ENCODE measurements around the gene GCK. TPM values are rescaled to one million over a fixed set of nuclear protein-coding genes. Genes with fewer than 3 reads are reported as not detected.

GCK gene
- total RNA-seq, 2 donors from 2014 or later, result 3.1 to 5.6 TPM

DNA sequence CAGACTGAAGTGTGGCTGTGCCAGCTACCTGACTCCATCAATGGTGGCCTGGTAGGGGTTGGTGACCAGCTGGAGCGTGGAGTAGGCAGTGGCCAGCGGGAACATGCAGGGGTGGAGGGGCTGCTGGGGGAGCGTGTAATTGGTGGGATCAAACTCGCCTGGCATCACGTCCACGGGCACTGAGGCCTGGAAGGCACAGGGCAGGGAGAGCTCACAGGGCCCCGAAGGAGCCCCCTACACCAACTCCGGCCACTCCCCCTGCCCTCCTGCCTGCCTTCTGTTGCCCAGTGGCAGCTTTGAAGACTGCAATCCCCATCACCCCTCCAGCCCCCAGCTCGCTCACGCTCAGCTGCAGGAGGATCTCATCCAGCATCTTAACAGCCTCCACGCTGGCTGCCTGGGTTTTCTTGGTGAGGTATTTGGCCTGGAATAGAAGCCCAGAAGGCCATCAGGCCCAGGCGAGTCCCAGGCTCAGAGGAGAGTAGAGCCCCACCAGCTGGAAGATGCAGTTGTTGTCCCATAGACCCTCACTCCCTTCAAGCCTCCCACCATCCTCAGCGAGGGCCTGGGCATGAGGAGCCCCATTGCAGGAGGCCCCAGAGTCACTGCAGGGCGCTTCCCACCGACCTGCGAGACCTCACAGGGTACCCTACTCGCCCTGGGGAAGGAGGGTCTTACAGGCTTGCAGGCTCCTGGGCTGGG is 73.0 kb downstream of the GCK start:
- DNase-seq (no peak), ATAC-seq (no peak)
- intact Hi-C loops (cut with DNase I), result no loop called here

DNA sequence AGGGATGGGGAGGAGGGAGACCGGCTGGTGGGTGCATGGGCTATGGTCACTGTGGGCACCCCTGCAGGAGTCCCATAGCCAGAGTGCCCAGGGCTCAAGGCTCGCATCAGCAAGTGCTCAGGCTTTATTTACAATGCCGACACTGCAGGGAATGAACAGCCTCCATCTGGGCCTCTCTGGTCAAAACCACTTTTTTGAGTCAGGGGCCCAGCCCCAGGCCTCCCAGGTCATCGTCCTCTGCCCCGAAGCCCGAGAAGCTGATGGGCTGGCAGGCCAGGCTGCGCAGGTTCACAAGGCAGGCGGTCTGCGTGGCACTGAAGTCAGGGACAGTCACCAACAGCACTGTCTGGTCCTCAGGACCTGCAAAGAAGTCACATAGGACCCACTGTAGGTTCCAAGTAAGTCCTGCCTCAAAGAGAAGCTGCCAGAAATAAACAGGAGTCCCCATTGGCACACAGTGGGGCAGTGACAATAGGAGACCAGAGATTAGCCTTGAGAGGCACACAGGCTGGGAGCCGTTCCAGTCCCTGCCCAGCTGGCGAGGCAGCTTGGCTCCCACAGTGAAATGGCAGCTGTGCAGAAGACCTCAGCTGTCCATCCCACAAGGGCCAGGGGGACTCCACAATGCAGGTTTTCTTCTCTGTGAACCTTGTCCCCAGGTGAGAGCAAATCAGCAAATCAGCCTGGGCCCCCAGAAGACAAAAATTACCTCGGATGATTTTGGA is 74.5 kb downstream of the GCK start:
- intact Hi-C loops (cut with DNase I), result no loop called here
- ATAC-seq, result peak; percentile 57 to 69
- peak; percentile 63 for DNase-seq

DNA sequence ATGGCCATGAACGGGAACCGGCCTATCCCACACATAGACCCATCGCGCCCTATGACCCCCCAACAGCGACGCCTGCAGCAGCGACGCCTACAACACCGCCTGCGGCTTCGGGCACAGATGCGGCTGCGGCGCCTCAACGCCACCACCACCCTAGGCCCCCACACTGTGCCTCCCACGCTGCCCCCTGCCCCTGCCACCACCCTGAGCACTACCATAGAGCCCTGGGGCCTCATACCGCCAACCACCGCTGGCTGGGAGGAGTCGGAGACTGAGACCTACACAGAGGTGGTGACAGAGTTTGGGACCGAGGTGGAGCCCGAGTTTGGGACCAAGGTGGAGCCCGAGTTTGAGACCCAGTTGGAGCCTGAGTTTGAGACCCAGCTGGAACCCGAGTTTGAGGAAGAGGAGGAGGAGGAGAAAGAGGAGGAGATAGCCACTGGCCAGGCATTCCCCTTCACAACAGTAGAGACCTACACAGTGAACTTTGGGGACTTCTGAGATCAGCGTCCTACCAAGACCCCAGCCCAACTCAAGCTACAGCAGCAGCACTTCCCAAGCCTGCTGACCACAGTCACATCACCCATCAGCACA is 75.4 kb downstream of the GCK start:
- ATAC-seq, result no peak
- intact Hi-C loops (cut with DNase I), result no loop called here
- no peak for DNase-seq

DNA sequence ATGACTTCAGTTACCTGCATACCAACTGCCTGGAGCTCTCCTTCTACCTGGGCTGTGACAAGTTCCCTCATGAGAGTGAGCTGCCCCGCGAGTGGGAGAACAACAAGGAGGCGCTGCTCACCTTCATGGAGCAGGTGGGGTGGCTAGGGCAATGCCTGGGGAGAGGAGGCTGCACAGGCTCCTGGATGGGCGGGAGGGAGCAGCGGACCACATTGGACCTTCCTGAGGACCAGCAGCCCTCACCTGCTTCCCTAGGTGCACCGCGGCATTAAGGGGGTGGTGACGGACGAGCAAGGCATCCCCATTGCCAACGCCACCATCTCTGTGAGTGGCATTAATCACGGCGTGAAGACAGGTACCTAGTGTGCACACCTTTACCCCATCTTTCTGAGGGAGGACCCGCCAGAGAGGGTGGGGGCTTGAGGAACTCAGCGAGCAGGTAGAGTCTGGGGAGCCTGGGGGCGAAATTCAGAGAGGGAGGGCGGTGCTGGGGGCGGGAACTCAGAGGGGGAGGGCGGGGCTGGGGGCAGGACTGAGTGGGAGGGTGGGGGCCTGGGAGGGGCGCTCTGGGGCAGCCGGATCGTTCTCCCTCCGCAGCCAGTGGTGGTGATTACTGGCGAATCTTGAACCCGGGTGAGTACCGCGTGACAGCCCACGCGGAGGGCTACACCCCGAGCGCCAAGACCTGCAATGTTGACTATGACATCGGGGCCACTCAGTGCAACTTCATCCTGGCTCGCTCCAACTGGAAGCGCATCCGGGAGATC is 76.1 kb downstream of the GCK start:
- ATAC-seq (no peak), DNase-seq (no peak)
- intact Hi-C loops (cut with DNase I), result no loop called here

DNA sequence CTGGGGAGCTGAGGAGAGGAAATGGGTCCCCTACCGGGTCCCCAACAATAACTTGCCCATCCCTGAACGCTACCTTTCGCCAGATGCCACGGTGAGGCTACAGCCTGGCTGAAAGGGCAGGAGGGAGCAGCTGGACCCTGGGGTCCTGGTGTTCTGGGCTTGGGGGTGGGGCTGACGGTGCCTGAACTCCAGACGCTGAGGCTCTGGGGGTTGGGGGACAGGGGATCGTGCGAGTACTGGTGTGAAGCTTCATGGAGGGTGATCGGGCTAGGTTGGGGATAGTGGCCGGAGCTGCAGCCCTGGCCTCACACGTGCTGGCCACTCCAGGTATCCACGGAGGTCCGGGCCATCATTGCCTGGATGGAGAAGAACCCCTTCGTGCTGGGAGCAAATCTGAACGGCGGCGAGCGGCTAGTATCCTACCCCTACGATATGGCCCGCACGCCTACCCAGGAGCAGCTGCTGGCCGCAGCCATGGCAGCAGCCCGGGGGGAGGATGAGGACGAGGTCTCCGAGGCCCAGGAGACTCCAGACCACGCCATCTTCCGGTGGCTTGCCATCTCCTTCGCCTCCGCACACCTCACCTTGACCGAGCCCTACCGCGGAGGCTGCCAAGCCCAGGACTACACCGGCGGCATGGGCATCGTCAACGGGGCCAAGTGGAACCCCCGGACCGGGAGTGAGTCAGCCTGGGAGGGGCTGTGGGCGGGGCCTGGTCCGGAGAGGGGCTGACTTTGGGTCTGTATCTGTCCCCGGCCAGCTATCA is 76.8 kb downstream of the GCK start:
- intact Hi-C loops (cut with DNase I), result no loop called here
- no peak for ATAC-seq
- DNase-seq, result no peak

DNA sequence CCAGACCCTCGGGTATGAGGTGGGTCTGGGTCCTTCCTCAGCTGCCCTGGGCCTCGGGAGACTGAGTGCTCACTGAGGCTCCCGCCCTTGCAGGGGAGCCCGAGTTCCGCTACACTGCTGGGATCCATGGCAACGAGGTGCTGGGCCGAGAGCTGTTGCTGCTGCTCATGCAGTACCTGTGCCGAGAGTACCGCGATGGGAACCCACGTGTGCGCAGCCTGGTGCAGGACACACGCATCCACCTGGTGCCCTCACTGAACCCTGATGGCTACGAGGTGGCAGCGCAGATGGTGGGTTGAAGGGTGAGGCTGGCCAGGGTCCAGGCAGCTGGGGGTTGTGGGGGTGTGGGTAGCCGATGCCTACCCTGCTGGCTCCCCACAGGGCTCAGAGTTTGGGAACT is 77.5 kb downstream of the GCK start:
- DNase-seq (no peak), ATAC-seq (no peak)
- intact Hi-C loops (cut with DNase I), result no loop called here

DNA sequence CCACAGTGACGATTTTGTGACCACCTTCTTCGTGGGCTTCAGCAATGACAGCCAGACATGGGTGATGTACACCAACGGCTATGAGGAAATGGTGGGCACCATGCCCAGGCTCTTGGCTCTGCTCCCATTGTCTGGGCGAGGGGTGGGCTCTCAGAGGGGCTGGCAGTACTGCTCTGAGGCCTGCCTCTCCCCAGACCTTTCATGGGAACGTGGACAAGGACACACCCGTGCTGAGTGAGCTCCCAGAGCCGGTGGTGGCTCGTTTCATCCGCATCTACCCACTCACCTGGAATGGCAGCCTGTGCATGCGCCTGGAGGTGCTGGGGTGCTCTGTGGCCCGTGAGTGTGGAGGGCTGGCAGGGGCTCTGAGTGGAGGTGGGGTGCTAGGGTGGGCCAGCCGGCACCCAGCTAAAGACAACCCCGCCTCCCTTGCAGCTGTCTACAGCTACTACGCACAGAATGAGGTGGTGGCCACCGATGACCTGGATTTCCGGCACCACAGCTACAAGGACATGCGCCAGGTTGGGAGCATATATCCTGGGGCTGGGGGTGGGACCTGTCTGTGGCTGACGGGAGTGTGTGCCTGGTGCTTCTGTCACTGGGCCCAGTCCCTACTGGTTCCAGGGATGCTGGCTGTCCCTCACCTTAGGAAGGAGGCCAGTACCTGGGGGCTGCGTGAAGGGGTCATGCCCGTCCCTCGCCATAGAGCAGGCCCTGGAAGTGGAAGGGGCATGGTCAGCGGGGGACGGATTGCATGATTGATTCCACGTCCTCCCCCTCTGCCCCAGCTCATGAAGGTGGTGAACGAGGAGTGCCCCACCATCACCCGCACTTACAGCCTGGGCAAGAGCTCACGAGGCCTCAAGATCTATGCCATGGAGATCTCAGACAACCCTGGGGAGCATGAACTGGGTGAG is 78.3 kb downstream of the GCK start:
- intact Hi-C loops (cut with DNase I), result no loop called here
- DNase-seq, result no peak

DNA sequence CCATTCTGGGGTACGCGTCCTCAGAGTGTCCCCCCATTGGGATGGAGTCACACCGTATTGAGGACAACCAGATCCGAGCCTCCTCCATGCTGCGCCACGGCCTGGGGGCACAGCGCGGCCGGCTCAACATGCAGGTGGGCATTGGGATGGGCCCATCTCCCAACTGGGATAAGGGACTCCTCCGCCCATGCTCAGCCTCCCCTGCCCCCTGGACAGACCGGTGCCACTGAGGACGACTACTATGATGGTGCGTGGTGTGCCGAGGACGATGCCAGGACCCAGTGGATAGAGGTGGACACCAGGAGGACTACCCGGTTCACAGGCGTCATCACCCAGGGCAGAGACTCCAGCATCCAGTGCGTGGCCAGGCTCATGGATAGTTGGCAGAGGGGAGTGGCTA is 79.2 kb downstream of the GCK start:
- intact Hi-C loops (cut with DNase I), result no loop called here
- ATAC-seq (no peak), DNase-seq (no peak)

More for the DNA sequence above, 78.3 kb downstream of the GCK start:
- no peak for ATAC-seq

DNA sequence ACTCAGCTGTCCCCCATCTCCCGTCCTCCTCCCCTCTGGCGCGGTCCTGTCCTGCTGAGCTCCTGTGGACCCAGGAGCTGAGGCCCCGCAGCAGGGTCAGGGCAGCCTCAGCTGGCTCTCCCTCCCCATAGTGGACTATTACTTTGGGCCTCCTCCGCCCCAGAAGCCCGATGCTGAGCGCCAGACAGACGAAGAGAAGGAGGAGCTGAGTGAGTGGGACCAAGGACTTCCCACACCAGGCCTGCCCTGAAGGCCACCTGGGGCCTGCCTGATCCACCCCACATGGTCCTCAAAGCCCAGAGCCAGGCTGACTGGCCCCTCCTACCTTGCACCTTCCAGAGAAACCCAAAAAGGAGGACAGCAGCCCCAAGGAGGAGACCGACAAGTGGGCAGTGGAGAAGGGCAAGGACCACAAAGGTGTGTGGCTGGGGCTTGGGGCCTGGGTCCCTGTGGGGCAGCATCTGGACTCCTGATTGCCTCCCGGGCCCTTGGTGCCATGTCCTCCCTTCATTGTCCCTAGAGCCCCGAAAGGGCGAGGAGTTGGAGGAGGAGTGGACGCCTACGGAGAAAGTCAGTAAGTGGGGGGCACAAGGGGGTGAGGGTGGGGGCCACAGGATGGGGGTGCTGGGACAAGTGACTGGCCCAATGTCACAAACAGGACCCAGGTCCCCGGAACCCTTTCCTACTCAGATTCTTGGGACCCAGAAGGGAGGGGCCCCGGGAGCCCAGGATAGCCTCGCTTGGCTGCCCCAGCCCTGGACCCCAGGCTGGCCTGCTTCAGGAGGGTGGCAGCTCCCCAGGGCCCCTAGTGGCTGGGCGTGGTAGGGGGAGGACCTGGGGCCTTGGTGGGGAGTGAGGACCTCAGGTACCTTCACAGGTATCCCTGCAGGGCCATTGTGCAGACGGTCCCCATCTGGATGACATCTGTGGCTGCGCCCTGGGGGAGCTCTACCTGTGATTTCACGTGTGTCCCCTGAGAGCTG is 80.2 kb downstream of the GCK start:
- ATAC-seq (no peak), DNase-seq (no peak)
- intact Hi-C loops (cut with DNase I), result no loop called here

DNA sequence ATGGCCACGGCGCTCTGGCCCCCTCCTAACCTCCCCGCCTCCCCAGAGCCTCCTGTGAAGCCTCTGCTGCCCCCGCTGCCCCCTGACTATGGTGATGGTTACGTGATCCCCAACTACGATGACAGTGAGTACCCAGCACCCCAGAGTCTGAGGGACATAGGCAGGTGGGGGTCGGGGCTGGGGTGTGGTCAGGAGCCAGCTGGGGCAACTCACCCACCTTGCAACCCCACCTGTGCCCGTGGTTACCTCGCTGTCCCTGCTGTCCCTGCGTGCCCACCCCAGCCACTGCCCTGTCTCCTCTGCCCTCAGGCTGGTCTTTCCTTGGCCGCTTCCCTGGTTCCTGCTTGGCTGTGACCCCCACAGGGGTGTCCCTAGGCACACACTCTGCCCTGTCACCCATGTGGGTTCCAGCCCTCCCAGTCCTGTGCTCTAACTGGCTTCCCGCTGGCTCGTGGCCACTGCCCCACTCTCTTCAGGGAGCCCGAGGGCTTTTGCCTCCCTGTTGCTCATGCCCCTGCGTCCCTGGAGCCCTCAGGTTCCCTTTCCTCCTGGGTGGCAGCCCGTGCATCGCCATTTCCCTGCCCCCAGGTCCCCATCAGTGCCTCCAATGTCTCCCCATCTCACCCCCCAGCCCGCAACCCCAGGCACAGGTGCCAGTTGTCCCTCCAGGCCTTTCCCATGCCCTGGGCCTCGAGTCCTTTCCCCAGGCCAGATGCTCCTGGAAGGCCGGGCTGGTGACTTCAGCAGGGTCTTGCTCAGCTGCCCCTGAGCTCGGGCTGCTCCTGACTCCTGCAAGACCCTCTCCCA is 81.1 kb downstream of the GCK start:
- intact Hi-C loops (cut with DNase I), result no loop called here
- DNase-seq (no peak), ATAC-seq (no peak)

DNA sequence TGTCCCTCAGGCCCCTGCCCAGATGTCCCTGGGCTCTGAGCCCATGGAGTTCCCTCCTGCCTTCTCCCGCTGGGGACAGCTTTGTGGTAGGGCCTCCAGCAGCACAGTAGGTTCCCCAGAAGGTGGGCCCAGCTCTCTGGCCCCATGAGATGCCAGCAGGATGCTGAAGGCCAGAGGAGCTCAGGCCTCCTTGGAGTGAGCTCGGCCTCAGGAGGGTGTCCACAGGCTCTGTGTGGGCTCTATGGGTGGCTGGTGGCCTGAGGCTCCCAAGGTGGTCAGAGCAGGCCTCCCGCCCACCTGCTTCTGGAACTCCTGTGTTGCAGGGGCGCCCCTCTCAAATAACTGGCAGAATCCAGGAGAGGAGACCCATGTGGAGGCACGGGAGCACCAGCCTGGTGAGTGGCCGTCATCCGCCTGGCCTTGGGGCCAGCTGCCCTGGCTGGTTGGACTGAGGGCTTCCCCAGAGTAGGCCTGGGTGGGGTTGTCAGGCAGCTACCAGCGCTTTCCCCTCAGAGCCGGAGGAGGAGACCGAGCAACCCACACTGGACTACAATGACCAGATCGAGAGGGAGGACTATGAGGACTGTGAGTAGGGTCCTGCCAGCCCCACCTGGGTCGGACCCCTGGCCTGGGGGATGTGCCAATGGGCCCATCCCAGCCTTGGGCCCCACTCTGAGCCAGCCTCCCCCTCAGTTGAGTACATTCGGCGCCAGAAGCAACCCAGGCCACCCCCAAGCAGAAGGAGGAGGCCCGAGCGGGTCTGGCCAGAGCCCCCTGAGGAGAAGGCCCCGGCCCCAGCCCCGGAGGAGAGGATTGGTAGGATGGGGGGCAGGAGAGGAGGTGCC is 81.9 kb downstream of the GCK start:
- intact Hi-C loops (cut with DNase I), result no loop called here
- DNase-seq (no peak), ATAC-seq (no peak)

DNA sequence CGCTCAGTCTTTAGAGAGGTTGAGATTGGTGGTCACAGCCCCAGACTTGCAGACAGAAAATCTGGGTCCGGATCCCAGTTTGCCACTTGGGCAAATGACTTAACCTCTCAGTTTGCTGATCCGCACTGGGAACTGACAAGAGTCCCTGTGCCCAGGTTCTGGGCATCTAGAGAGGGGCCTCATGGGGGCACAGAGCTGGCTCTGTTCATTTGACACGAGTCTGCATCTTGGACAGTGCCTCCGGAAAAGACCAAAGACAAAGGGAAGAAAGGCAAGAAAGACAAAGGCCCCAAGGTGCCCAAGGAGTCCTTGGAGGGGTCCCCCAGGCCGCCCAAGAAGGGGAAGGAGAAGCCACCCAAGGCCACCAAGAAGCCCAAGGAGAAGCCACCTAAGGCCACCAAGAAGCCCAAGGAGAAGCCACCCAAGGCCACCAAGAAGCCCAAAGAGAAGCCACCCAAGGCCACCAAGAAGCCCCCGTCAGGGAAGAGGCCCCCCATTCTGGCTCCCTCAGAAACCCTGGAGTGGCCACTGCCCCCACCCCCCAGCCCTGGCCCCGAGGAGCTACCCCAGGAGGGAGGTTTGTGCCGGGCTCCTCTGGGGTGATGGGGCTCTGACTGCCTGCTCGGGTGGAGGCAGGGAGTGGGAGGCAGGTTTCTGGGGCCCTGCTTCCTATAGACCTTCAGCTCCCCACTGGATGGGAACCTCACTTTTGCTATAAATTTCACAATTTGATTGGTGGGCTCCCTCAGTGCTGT is 82.8 kb downstream of the GCK start:
- DNase-seq (no peak), ATAC-seq (no peak)
- intact Hi-C loops (cut with DNase I), result no loop called here

DNA sequence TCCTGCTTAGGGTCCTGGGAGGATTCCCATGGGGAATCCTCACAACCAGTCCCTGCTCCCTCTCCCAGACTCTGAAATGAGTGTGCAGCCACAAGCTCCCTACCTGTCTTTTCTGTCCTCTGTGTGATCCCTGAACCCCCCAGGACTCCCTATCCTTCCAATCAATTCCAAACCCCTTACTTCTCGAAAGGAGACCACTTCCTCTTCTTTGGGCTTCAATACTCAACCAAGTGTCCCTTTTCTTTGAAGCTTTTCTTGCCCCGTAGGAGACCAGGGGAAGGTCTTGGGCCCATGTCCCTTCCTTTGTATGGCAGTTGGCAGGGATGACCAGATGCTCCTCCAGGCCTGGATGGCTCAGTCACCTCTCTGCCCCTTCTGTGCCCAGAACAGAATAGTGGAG is 83.4 kb downstream of the GCK start:
- ATAC-seq (no peak), DNase-seq (no peak)
- intact Hi-C loops (cut with DNase I), result no loop called here

DNA sequence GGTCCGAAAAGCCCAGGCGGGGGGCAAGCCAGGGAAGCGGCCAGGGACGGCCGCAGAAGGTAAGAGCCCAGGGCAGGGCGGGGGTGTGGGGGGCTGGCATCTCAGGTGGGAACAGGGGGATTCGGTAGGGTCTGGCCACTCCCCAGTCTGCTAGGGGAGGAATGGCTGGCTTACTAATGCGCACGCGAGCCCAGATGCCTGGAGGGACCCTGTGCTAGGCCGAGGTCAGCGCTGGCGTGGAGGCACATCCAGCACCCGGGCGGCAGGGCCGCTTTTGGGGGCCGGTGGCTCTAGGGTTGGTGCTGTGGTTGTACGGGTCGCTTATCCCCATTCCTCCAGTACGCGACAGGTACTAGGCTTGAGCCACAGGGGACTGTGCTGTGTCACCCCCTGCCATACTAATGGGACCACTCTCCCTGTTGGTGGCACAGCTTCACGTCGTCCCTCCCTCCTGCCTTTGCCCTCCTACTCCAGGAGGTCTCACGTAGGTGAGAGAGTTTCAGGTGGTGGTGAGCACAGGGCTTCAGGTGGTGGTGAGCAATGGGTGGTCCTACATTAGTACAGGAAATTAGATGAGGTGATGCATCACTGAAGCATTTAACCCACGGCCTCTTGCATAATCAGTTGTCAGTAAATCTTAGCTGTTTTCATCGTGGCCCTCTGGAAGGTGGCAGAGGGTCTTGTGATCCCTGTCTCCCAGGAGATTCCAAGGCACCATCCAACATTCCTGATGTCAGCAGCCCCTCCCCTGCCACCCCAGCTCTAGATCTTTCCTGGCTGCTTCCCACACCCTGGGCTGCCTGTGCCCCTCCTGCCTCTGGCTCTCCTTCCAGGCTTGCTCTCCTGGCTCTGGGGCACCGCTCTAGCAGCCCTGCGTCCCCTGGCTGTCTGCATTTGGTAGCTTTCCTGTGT is 84.1 kb downstream of the GCK start:
- intact Hi-C loops (cut with DNase I), result no loop called here
- DNase-seq (no peak), ATAC-seq (peak; percentile 44 to 45)

Measured in left cardiac atrium (tissue), 4 donors.